Measurements from ENCODE around the gene SPAG16.

Gene SPAG16

DNA sequence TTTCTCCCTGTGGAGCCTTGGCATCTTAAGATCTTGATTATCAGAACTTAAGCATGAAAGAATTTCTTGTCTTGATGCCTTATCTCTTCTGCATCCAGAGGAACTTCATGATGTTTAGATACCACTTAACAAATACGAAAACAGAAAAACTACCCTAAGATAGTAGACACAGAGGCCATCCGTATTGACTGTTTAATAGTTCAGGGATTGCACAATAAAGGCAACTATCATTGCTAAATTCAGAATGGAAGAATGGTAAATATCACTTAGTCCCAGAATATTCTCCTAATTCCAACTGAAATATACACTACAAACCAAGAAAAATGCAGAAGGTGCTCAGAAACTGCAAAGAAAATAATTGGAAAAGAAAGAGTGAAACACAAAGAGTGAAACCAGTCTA, 912.0 kb downstream of the SPAG16 start:
- no peak for DNase-seq

DNA sequence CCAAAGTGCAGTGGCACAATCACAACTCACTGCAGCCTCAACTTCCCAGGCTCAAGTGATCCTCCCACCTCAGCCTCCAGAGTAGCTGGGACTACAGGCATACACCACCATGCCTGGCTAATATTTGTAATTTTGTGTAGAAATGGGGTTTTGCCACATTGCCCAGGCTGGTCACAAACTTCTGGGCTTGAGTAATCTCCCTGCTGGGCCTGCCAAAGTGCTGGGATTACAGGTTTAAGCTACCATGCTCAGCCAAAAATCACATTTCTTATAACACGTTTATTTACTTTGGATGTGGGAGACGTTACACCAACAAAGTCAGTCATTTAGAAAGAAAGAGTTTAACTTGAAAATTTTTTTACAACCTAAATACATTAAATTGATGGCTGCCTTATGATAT, 917.6 kb downstream of the SPAG16 start:
- no peak for DNase-seq

DNA sequence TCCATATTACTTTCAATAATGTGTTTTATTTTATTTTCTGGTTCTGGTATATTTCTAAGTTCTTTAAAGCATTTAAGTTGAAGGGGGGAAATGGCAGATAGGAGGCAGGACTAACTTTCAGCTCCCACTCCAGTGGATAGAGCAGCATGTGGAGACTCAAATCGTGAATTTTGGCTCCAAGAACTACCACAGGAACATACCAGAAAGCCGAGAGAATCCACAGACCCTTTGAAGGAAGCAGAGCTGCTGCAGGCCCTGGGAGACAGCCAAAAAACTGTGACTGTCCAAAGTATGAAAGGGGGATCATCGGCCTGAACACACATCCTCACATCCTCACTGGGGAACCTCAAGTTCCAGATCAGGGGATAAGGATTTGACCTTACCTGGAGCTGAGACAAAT, 919.0 kb downstream of the SPAG16 start:
- no peak for DNase-seq

DNA sequence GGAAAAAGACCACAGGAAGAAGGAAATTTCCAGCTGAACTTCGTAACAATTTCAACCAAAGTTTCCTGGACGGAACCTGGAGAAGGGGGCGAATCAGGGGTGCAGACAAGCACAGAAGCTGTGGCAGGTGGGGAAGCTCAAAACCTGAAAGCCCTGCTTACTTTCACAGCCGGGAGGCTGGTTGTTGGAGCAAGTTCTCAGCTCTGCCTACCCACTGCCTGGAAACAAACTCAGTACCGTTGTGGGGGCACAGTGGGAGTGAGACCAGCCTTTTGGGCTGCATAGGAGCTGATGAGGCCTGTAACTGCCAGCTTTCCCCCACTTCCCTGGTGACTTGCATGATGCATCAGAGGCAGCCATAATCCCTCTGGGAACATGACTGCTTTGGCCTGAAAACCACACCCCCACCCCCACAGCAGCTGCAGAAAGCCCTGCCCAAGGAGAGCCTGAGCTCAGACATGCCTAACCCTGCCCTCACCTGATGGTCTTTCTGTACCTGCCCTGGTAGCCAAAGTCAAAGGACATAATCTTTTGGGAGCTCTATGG, 919.6 kb downstream of the SPAG16 start:
- DNase-seq, result no peak

DNA sequence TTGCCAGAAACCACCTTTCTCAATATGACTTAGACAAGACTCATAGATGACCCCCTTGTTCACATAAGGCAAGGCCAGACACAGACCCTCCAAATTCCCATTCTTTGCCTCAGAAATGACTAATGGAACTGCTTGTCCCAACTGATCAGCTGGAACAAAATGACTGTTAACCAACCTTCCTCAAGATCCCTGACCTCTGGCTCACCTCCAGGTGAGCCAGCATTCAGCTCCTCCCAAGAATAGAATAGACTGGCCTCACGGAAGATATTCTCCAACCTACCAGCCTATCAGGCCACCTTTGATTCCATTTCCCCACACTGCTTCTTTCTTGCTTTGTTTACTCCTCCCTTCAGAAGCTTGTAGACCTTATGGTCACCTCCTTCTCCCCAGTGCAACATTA, 930.8 kb downstream of the SPAG16 start:
- no peak for DNase-seq

DNA sequence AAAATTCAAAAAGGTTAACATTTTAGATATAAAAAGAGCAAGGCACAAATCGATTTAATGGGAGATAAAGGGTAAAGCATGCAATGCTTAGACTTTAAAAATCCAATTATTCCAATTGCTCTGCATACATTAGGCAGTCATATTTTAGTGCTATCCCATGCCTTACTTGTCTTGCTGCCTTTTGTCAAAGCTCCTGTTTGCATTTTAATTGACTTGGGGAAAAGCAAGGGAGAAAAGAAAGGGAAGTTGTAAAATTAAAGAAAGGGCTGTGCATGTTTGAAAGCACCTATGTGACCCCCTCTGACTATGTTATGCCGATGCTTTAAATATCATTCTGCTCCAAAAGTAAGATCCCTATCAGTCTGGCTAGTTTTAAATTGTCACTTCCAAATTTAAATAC, 932.9 kb downstream of the SPAG16 start:
- DNase-seq, result no peak

DNA sequence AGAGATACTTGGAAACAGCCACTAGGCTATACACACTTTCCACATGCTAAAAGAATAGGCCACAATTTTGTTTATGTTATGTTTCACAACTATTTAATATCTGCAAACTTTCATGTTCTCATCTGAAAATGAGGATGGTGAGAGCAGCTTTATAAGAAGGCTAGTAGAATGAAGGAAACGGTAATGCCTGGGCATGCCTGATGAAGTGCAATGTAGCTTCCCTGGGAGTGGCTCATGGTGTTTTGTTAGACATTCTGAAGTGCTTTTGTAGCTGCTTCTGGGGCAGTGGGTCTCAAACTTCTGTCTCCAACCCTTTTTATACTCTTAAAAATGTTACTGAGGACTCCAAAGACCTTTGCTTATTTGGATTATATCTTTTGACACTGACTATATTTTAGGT, 933.3 kb downstream of the SPAG16 start:
- no peak for DNase-seq

DNA sequence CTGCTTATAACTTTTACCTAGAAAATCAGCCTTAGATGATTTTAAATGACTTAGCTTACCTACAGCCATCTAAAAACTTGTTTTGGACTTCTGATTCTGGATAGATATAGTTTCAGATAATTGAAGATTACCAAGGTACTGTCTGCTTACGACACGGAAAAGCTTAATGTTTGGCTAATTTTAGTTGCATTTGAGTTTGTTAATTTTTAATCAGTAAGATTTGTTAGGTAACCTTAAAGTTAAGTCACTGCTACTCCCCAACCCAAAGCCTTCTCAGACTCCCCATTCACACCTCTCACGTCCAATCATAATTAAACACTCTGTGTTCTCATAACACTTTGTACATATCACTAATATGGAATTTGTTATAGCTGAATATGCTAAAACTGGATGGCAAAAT, 936.0 kb downstream of the SPAG16 start:
- no peak for DNase-seq

DNA sequence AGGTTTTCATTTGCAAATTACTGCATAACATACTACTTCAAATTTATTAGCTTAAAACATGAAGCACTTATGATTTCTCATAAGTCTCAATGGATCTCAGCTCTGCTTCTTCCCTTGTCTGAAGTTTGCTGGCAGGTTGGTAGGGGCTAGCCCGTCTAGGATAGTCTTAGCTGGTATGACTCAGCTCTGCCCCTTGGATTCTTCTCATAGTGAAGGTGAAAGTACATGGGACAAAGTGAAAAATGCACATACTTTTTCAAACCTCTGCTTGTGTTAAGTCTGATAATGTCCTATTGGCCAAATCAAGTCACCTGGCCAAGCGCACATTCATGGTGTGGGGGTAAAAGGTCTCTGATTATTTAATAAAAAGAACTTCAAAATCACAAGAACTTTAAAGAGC, 941.8 kb downstream of the SPAG16 start:
- no peak for DNase-seq

DNA sequence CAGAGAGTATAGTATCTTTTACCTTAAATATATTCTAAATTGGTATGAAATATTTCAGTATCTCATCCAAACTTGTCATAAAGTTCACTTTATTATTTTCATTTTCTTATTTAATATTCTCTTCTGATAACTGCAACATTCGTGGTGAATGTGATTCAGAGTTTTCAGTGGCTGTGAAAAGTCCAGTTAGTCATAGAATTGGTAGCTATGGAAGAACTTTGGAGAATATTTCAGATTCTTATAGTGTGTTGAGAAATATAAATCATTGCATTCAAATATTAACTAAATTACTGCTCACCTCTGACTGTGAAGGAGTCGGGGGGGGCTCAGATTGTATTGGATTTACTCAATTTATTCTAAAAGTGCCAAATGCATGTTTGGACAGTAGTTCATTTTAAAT, 948.0 kb downstream of the SPAG16 start:
- DNase-seq, result no peak

DNA sequence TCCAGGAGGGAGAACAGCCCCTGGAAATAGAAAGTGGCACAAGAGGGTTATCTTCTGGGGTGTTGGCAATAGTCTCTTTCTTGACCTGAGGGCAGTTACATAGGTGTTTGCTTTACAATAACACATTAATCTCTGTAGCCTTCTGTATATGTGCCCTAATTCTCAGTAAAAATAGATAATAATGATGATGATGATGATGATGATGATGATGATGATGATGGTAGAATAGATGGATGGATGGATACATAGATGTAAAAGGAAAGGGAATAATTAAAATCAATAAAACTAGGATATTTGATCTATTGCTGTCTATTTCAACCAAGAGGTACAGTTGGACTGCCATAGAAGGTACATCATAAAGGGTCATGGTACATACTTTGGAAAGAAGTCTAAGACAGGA, 948.9 kb downstream of the SPAG16 start:
- no peak for DNase-seq

DNA sequence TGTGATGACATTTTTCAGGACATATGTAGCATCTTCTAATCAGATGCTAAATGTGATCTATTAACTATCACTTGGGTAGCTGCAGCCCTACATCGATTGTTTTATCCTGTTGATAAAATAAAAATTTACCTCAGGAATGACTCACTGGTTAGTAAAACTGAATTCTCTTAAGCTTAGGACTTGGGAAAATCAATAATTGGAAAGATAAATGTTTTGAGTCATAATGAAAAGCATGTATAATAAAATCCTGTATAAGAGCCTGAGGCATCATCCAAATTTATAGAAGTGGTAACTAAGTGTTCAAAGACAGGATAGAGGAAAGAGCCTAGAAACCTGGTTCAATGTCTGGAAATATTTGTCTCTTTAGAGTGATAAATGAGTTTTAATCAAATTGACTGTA, 958.5 kb downstream of the SPAG16 start:
- DNase-seq, result no peak

DNA sequence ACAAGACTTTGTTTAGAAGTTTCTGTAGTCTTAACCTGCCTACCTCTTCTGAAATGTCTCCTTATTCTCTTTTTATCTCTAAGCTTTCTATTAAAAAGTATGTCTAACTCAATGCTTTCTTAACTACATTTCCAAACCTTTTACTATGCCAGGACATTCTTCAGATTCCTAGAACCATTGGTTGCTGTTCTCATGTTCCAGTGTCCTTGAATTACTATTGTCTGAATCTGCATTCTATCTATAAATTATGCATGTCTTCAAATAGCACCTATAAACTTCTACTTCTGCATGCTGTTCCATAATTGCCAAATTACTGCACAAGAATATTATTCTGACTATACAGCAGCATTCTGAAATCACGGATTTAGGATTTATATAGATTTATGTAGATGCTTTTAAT, 960.6 kb downstream of the SPAG16 start:
- DNase-seq, result no peak

DNA sequence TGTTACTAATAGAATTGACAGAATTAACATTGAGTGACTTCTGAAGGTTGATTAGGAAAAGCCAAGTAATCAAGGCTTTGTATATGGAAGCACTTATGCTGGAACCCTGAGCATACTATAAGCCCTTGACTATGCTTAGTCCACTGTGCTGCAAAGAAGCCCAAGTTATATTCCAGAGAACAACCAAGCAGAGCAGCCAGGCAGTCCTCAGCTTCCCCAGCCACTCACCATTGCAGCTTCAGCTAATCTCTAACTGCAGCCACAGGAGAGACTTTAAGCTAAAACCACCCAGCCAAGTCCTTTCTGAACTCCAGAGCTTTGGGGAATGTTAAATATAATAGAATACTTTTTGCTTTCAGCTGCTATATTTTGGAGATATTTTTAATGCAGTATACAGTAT, 962.2 kb downstream of the SPAG16 start:
- DNase-seq, result no peak

DNA sequence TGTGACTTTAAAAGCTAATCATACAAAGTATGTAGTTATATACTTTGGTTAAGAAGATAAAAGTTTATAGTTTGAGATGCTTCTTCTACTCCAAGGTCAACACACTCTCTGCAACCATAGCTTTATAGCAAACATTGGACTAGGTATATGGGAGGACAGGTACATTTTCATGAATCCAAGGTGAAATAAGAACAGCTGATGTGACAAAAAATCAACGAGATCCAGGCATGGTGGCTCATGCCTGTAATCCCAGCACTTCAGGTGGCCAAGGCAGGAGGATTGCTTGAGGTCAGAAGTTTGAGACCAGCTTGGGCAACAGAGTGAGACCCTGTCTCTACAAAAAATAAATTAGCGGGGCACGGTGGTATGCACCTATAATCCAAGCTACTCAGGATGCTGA, 963.3 kb downstream of the SPAG16 start:
- DNase-seq, result no peak

DNA sequence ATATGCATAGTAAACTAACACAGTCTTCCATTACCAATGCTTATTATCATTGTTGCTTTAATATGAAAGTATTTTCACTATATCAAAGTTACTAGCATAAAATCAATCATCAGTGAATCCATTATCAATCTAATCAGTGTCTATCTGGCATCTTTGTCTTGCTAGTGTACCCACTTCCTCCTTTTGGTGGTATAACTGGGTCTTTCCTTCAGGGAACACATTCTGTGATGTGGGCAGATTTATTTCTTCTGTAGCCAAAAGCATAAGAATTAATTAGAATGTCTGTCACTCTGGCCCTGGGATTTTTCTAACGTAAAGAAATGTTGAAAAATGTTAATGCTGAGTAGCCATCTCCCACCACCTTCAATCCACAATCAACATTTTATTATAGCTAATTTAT, 970.8 kb downstream of the SPAG16 start:
- DNase-seq, result no peak

DNA sequence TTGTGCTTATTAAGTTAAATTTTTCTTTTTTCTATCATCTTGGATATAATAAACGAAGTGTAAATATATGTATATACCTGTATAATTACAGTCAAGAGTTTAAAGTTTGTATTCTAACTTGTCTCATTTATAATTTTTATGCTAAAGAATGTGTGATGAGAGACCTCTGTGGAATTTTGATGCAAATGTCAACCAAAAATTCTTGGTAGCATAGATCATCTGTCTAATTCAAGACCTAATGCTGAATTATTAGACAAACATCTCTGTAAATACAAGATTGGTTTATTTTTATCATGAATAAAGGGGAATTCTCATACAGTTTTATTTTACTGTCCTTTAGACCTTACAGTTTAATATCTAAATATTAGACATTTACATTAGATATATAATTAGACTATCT, 977.4 kb downstream of the SPAG16 start:
- no peak for DNase-seq

DNA sequence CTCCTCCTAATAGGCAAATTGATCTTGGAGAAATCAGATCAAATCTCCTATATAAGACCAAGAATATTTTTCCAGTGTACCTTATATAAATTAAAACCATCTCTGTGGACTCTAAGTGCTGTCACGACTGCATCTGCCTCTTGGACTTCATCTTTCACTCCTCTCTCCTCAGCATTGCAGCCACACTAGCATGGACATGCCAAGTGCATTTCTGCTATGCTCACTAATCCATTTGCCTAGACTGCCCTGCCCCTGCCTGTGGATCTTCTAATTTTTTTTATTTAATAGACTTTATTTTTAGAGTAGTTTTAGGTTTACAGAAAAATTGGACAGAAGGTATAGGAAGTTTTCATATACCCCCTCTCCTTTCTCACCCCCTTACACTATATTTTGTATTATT, 979.9 kb downstream of the SPAG16 start:
- no peak for DNase-seq

DNA sequence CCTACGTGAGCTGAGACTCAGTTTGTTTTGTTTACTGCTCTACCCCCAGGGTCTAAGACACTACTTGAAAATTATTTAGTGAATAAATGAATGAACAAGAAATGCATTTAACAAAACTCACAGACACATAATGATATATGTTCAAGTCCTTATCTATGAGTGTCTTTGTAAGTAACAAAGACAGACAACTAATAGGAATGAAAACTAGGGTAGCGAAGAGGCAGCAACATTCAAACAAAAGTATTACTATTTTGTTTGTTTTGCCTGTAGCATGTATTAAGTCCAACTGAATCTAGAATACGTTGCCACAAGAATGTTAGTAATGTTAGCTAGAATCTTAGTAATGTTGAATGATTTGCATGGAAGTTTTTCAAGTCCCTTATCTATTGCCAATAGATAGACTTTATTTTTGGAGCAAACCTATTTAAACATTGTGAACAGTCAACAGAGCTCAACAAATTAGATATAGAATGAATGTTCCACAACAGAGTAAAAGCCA, 981.8 kb downstream of the SPAG16 start:
- DNase-seq, result no peak

DNA sequence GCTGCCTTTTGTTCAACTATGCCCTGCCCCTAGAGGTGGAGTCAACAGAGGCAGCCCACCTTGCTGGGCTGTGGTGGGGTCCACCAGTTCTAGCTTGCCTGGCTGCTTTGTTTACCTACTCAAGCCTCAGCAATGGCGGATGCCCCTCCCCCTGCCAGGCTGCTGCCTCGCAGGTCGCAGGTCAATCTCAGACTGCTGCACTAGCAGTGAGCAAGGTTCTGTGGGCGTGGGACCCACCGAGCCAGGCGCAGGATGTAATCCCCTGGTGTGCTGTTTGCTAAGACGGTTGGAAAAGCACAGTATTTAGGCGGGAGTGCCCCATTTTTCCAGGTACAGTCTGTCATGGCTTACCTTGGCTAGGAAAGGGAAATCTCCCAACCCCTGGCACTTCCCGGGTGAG, 993.6 kb downstream of the SPAG16 start:
- DNase-seq, result no peak

DNA sequence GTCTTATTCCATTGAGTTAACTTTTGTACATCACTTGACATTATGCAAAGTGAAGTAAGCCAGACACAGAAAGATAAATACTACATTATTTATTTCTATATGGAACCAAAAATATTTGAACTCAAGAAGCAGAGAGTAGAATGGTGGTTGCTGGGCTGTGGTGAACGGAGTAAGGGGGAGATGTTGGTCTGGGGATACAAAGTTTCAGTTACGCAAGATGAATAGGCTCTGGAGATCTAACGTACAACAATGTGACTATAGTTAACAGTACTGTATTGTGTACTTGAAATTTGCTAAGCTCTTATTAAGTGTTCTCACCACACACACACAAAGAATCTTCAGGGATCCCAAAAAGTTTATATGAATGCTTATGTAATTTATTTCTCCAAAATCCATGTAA, 1001.7 kb downstream of the SPAG16 start:
- no peak for DNase-seq

DNA sequence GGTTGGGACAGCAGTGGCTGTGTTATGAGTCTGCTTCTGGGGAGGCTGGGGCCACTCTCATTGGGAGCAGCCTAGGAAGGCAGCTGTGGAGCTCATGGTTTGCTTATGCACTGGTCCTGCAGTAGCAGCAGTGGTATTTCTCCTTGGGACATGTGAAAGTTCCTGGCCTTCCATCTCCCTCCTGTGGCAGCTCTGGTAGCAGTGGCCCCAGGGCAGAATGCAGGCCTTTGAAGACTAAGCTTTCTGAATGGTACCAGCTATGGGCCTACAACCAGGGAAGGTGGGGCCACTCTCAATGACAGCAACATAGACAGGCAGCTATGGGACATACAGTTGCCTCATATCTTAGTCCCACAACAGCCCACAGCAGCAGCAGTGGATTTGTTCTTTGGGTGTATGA, 1009.3 kb downstream of the SPAG16 start:
- DNase-seq, result no peak

DNA sequence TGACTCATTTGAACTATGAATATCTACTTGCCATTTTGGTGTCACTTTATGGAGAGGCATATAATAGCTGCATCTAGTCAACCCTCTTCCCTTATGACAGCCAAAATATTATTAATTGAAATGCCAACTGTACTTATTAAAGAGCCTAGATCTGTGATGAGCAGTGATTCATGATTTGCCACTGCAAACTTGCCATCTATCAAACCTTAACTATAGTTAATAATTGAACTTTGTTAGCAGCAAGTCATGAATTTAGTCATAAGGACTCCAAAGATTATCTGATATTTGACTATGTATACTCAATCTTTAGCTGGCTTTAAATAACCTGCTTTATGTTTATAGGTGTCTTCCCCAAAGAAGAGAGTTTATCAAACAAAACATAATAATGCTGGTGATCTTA, 1010.2 kb downstream of the SPAG16 start:
- no peak for DNase-seq

DNA sequence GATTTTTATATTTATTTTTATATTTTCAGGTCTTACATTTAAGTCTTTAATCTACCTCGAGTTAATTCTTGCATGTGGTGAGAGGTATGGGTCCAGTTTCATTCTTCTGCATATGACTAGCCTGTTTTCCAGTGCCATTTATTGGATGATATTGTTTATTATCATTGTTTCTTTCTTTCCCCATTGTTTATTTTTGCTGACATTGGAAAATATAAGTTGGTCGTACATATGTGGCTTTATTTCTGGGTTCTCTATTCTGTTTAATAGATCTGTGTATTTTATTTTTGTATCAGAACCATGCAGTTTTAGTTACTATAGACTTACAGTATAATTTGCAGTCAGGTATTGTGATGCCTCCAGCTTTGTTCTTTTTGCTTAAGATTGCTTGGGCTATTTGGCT, 1013.2 kb downstream of the SPAG16 start:
- no peak for DNase-seq

DNA sequence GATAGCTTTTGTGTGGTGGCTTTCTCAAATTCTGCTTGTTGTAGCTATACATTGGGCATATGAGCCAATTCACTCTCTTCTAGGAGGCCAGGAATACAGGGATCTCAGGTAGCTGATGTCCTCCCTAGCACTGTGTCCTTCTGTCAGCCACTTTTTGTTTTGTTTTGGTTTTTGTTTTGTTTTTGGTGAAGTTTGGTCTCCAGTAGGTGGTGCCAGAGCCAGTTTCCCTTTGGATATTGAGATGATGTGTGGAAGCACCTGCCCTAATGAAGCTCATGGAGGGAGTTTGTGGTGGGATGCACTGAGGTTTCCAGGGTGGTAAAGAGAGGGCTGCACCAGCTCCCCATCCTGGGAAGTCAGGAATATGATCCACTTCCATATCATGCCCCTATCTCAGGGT, 1026.1 kb downstream of the SPAG16 start:
- no peak for DNase-seq

DNA sequence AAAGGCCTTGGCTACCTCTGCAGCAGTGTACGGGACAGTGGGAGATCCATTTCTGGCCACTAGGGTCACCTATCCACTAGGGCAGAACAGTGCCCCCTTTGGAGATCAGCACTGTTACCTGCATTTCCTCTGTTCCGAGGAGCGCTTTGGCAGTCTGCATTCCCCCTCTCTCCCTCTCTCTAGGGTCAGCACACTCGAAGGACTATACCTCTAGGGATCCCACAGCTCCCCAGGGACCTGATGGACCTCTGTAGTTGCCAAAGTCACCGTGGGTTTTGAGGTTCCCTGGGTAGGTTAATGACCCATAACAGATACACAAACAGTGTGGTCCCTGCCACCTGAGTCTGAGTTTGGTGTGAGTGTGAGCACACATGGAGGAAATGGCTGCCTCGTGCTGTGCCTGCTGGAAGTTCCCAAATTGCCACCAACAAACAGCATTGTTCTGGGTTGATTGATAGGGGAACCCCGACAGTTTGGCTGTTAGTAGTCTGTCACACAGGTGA, 1026.8 kb downstream of the SPAG16 start:
- DNase-seq, result peak; percentile 7
